NOMO-1 (cell line): ENCODE measurements around the gene EML4.
"Not testable (repeated sequence)": the region's sequence is repeated elsewhere in the genome, so short reads cannot be mapped to it uniquely, and the experiment has no call there.

Experiments
- DNase-seq, 2 experiments: peaks; one replicate each; lab custom pipeline; 2025; ENCODE audit not compliant: unreplicated experiment in 2 of 2; lab: John Stamatoyannopoulos, UW

EML4 gene, protein sequence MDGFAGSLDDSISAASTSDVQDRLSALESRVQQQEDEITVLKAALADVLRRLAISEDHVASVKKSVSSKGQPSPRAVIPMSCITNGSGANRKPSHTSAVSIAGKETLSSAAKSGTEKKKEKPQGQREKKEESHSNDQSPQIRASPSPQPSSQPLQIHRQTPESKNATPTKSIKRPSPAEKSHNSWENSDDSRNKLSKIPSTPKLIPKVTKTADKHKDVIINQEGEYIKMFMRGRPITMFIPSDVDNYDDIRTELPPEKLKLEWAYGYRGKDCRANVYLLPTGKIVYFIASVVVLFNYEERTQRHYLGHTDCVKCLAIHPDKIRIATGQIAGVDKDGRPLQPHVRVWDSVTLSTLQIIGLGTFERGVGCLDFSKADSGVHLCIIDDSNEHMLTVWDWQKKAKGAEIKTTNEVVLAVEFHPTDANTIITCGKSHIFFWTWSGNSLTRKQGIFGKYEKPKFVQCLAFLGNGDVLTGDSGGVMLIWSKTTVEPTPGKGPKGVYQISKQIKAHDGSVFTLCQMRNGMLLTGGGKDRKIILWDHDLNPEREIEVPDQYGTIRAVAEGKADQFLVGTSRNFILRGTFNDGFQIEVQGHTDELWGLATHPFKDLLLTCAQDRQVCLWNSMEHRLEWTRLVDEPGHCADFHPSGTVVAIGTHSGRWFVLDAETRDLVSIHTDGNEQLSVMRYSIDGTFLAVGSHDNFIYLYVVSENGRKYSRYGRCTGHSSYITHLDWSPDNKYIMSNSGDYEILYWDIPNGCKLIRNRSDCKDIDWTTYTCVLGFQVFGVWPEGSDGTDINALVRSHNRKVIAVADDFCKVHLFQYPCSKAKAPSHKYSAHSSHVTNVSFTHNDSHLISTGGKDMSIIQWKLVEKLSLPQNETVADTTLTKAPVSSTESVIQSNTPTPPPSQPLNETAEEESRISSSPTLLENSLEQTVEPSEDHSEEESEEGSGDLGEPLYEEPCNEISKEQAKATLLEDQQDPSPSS

GRCh38 chr2:42169100-42169873 is at the start of gene EML4:
TSS of gene EML4 (plus strand) at chr2:42169353. CDS start at chr2:42169612, 259 bp downstream.
- DNase-seq, result peak; percentile 89

GRCh38 chr2:42123426-42123825 is 45.7 kb upstream of the EML4 start:
- DNase-seq, result no peak

GRCh38 chr2:42124011-42124785 is 45.0 kb upstream of the EML4 start:
- DNase-seq, result no peak

DNA sequence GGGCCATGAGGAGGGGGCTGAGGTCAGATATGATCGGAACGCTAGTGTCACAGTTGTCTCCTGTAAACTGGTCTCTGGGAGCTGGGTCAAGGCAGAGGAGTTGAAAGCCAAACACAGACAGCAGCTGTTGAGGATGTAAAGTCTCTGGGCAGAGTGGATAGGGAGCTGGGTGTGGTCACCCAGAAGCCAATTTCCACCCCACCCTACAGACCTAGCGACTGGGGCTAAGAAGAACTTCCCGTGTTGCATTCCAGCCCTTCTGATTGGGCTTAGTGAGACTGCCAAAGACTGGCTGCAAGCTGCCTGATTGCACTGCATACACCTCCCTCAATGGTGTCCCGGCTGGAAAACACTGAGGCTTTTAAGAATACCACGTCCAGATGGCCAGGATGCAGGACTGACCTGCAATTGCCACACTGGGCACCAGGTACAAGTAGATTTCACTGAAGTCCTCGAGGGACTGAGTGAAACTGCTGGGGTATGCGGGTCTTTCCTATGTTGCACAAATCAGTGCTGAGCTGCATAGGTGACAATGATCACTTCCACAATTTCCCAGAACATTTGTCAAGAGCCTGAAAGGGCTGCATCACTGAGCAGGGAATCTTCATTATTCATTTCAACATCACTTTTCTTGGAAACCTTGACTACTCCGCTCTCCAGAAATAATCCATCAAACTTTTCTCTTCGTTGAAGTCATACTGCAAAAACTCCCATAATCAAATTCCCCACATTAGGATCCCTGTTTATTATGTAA is 43.1 kb upstream of the EML4 start:
- DNase-seq, result no peak

- not testable (repeated sequence) for DNase-seq
Observed at GRCh38 chr2:42126873-42127272, 42.3 kb upstream of the EML4 start.

- no peak for DNase-seq
Observed at GRCh38 chr2:42127425-42128424, 41.4 kb upstream of the EML4 start.

DNA sequence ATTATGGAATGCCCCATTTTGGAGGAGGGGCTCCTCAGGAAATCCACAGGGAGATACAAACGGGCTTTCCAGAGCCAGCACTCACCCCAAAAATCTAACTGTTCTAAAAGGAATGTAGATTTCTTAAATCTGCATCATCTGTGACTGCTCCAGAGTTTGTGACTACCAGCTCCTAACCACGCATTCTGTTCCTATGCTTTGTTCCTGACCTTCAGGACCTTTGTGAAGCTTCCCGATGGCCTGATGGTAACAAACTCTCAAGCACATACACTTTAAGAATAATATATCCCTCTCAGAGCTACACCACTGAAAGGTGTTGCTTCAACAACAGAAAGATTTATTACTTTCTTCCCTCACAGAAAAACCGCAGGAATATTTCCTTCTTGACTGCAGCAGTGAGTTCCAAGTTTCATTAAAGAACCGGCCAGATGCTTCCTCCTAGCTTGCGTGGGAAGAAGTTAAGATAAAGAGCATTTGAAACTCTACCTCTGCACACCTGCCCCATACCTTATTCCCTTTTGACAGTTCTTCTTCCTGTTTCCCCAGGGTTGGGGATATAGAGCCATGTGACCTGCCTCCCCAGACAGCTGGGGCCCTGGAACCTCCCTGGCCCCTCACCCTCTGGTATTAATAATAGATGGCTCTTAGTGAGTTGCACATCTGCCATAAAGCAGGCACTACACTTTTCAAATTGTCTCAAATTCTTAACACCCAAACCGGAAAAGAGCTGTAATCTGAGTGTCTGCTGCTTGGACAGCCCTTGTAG is 40.2 kb upstream of the EML4 start:
- peak; percentile 44 to 64 for DNase-seq

DNA sequence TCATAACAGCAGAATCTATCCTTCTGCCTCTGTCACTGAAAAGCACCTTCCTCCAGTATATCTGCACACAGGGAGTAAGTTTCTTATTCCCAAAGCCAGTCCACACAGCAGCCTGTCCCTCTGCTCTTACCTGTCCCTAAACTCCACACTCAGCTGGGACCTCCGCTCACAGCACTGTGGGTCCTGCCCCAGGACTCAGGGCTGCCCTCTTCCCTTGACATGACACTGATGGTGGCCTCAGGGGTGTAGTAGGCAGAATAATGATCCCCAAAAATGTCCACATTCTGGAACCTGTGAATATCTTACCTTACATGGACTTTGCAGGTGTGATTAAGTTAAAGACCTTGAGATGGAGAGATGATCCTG is 39.7 kb upstream of the EML4 start:
- DNase-seq, result no peak

- no peak for DNase-seq
Observed at GRCh38 chr2:42129947-42130346, 39.2 kb upstream of the EML4 start.

DNA sequence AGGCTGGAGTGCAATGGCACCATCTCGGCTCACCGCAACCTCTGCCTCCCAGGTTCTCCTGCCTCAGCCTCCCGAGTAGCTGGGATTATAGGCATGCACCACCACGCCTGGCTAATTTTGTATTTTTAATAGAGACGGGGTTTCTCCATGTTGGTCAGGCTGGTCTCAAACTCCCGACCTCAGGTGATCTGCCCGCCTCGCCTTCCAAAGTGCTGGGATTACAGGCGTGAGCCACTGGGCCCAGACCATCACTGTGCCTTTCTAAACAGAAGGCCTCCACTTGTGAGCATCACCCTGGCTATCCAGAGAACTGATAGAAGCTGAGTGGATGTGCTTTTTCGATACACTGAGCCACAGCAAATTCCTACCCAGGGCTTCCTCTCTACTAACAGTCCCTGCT is 38.3 kb upstream of the EML4 start:
- not testable (repeated sequence) for DNase-seq

GRCh38 chr2:42132191-42132965 is 36.8 kb upstream of the EML4 start:
- no peak for DNase-seq

GRCh38 chr2:42132966-42133641 is 36.0 kb upstream of the EML4 start:
- DNase-seq, result peak; percentile 62 to 77

DNA sequence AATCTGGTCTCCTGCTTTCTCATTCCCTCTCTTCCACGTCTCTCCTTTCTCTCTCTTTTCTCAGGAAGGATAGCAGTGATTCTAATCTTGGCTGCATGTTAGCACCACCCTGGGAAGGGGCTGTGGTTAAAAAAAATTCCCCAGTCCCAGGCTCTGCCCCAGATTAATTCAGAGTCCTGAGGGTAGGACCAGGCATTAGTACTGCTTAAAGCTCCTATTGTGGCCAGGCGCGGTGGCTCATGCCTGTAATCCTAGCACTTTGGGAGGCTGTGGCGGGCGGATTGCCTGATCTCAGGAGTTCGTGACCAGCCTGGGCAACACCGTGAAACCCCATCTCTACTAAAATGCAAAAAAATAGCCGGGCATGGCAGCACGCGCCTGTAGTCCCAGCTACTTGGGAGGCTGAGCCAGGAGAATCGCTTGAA is 35.4 kb upstream of the EML4 start:
- no peak for DNase-seq

DNA sequence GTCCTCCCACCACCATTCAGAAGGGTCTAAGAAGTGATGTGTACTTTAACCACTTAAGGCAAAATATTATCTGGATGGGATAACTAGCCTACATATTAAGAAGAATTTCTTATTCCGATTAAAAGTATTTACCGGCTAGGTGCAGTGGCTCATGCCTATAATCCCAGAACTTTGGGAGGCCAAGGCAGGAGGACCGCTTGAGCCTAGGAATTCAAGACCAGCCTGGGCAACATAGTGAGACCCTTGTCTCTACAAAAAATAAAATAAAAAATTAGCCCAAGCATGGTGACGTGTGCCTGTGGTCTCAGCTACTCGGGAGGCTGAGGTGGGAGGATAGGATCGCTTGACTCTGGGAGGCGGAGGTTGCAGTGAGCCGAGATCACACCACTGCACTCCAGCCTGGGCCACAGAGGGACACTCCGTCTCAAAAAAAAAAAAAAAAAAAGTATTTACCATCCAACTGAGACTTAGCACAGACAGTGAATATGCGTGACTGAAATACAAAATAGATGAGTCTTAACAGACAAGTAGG is 34.7 kb upstream of the EML4 start:
- DNase-seq, result not testable (repeated sequence)

DNA sequence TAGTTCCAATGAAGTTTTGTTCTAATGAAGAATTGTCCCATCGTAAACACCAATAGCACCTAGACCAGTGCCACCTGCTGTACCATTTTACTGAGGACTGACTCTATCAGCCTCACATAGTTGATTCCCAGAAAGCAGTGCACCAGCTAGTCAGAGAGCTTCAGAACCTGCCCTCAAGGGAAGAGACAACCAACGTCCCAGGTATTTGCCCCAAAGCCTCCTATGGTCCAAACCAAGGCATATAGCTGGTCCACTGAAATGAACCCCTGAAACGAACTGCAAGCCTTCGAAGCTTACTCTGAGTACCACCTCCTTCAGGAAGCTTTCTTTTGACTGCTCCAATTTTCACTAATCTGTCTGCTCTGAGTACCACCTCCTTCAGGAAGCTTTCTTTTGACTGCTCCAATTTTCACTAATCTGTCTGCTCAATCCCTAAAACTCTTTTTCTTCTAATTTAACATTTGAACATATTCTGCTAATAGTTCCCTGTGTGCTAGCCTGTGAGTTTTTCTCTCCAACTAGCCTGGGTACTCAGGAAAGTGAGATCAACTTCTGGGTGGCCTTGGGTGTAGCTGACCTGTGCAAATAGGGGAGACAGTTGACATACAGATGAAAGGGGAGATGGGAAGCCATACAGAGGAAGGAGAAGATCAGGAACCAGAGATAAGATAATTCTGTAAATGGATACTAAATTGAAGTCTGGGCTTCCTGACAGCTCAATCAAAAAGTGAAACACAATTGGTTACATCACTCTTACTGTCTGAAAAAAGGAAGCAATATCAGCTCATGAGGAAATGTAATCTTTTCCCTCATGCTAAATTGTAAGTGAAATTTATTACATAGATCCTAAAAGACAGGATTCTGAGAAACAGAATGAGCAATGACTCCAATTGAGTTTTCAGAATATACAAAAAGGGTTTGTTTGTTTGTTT is 33.5 kb upstream of the EML4 start:
- DNase-seq, result peak; percentile 16 to 83
